ENCODE data around the gene DCC.

DCC gene

GRCh38 chr18:53142005-53142404 is 802.0 kb downstream of the DCC start:
- no peak for DNase-seq
- Histone ChIP-seq H2AFZ (ENCODE audit: low read length) (no peak overlapping the region), H3F3A (ENCODE audit: insufficient read depth, low read length) (no peaks in the 10 kb centered on the region), H3K4me1 (ENCODE audit: low read length) (no peaks in the 10 kb centered on the region), H3K9ac (ENCODE audit: low read length) (no peak overlapping the region), H3K27ac (ENCODE audit: low read length) (no peak overlapping the region), H3K9me3 (replicated peaks; ENCODE audit: insufficient read depth, low read length) (no peaks in the 10 kb centered on the region), H3K4me2 (ENCODE audit: low read depth, low read length) (no peak overlapping the region), H3K36me3 (replicated peaks; ENCODE audit: insufficient read depth, low read length) (no peaks in the 10 kb centered on the region), H3K9me2 (replicated peaks; ENCODE audit: insufficient read depth, low read length) (no peaks in the 10 kb centered on the region), H3K79me2 (ENCODE audit: low read length) (no peaks in the 10 kb centered on the region), H3K27me3 (replicated peaks; ENCODE audit: insufficient read depth, low read length) (no peaks in the 10 kb centered on the region), H3K4me3 (ENCODE audit: low read length) (no peak overlapping the region), H4K20me1 (ENCODE audit: insufficient read depth, low read length) (no peaks in the 10 kb centered on the region)
- no peak for TF ChIP-seq EZH2 (optimal IDR thresholded peaks at IDR 0.05; ENCODE audit: low read depth, low read length)
- no peak for TF ChIP-seq EZH2phosphoT487 (IDR thresholded peaks at IDR 0.05; ENCODE audit: low read length)
- TF ChIP-seq, protein P1, sequence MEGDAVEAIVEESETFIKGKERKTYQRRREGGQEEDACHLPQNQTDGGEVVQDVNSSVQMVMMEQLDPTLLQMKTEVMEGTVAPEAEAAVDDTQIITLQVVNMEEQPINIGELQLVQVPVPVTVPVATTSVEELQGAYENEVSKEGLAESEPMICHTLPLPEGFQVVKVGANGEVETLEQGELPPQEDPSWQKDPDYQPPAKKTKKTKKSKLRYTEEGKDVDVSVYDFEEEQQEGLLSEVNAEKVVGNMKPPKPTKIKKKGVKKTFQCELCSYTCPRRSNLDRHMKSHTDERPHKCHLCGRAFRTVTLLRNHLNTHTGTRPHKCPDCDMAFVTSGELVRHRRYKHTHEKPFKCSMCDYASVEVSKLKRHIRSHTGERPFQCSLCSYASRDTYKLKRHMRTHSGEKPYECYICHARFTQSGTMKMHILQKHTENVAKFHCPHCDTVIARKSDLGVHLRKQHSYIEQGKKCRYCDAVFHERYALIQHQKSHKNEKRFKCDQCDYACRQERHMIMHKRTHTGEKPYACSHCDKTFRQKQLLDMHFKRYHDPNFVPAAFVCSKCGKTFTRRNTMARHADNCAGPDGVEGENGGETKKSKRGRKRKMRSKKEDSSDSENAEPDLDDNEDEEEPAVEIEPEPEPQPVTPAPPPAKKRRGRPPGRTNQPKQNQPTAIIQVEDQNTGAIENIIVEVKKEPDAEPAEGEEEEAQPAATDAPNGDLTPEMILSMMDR (IDR thresholded peaks at IDR 0.05; ENCODE audit: low read length), result no peak

DNA sequence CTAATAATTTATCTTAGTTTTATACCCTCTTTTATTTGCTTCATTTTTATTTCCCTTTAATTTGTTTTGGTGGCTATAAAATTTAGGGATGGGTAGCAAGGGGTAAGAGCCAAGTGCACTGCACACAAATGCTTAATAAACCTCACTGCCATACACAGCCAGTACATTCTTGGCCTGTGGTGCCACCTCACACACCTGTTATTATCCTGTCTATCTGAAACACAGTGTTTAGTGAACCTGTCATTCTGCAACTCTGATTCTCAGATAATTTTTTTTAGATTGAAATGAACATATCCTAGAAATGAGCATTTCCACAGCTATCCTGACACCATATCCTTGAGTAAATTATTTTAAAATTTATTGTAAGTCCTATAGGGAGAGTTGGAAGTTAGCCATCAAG is 807.5 kb downstream of the DCC start:
- no peaks in the 10 kb centered on the region for H3K36me3 ChIP-seq (replicated peaks; ENCODE audit: insufficient read depth, low read length)
- H3K4me2 ChIP-seq (ENCODE audit: low read depth, low read length), result no peak overlapping the region
- H3K27me3 ChIP-seq (replicated peaks; ENCODE audit: insufficient read depth, low read length), result no peaks in the 10 kb centered on the region
- no peaks in the 10 kb centered on the region for H3K9me2 ChIP-seq (replicated peaks; ENCODE audit: insufficient read depth, low read length)
- no peaks in the 10 kb centered on the region for H3K4me1 ChIP-seq (ENCODE audit: low read length)
- H2AFZ ChIP-seq (ENCODE audit: low read length), result no peak overlapping the region
- H4K20me1 ChIP-seq (ENCODE audit: insufficient read depth, low read length), result no peaks in the 10 kb centered on the region
- H3K4me3 ChIP-seq (ENCODE audit: low read length), result no peak overlapping the region
- no peaks in the 10 kb centered on the region for H3K9me3 ChIP-seq (replicated peaks; ENCODE audit: insufficient read depth, low read length)
- no peaks in the 10 kb centered on the region for H3F3A ChIP-seq (ENCODE audit: insufficient read depth, low read length)
- no peak for DNase-seq
- no peaks in the 10 kb centered on the region for H3K79me2 ChIP-seq (ENCODE audit: low read length)
- no peak overlapping the region for H3K27ac ChIP-seq (ENCODE audit: low read length)
- no peak overlapping the region for H3K9ac ChIP-seq (ENCODE audit: low read length)
- TF ChIP-seq EZH2phosphoT487 (IDR thresholded peaks at IDR 0.05; ENCODE audit: low read length), result no peak
- no peak for TF ChIP-seq EZH2 (optimal IDR thresholded peaks at IDR 0.05; ENCODE audit: low read depth, low read length)
- TF ChIP-seq, protein P1 (IDR thresholded peaks at IDR 0.05; ENCODE audit: low read length), result no peak

DNA sequence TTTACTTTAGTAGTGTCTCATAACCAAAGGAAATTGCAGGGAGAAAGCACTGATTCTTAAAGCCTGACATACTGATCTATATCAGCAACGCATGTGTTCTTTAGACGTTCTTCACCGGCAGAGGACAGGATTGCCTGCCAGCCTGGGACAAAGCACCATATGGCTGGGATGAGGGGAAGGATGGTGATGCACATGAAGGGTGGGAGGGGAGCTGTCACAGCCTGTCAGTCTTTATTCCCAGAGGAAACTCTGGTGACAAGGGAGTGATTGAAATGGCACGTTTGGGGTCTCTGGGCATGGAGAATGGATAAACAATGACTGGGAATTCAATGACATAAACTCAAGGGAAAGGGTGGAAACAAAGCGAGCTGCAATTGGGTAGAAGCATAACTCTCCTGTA is 808.1 kb downstream of the DCC start:
- no peaks in the 10 kb centered on the region for H3K9me2 ChIP-seq (replicated peaks; ENCODE audit: insufficient read depth, low read length)
- no peak overlapping the region for H3K4me3 ChIP-seq (ENCODE audit: low read length)
- H3K27ac ChIP-seq (ENCODE audit: low read length), result no peak overlapping the region
- no peak overlapping the region for H2AFZ ChIP-seq (ENCODE audit: low read length)
- H3K27me3 ChIP-seq (replicated peaks; ENCODE audit: insufficient read depth, low read length), result no peaks in the 10 kb centered on the region
- H3F3A ChIP-seq (ENCODE audit: insufficient read depth, low read length), result no peaks in the 10 kb centered on the region
- no peaks in the 10 kb centered on the region for H4K20me1 ChIP-seq (ENCODE audit: insufficient read depth, low read length)
- H3K79me2 ChIP-seq (ENCODE audit: low read length), result no peaks in the 10 kb centered on the region
- no peaks in the 10 kb centered on the region for H3K4me1 ChIP-seq (ENCODE audit: low read length)
- H3K9ac ChIP-seq (ENCODE audit: low read length), result no peak overlapping the region
- no peak for DNase-seq
- H3K9me3 ChIP-seq (replicated peaks; ENCODE audit: insufficient read depth, low read length), result no peaks in the 10 kb centered on the region
- TF ChIP-seq EZH2phosphoT487 (IDR thresholded peaks at IDR 0.05; ENCODE audit: low read length) (no peak), EZH2 (optimal IDR thresholded peaks at IDR 0.05; ENCODE audit: low read depth, low read length) (no peak)
- TF ChIP-seq, protein P1 (IDR thresholded peaks at IDR 0.05; ENCODE audit: low read length), result no peak
- H3K36me3 ChIP-seq (replicated peaks; ENCODE audit: insufficient read depth, low read length), result no peaks in the 10 kb centered on the region
- H3K4me2 ChIP-seq (ENCODE audit: low read depth, low read length), result no peak overlapping the region

Measured in MM.1S (cell line).